Glutamatergic neuron (in vitro differentiated cells): ENCODE results near the gene STEAP2. TPM values are rescaled to one million over a fixed set of nuclear protein-coding genes. Genes with fewer than 3 reads are reported as not detected.
A peak's percentile ranks its signal among the peaks of the same experiment; 100 is the strongest.

ENCODE experiments used
- DNase-seq: peaks from one replicate; pipeline ENCODE4 v3.0.0; 2022
- H3K27ac Mint-ChIP-seq: one replicate; pipeline ENCODE4 v1.8.0; 2020; ENCODE audit warnings: mild to moderate bottlenecking, mixed read lengths, inconsistent platforms; ENCODE audit not compliant: unreplicated experiment
- H3K27me3 Mint-ChIP-seq: one replicate; pipeline ENCODE4 v1.8.0; 2020; ENCODE audit warnings: mild to moderate bottlenecking, moderate library complexity, mixed read lengths, inconsistent platforms; ENCODE audit not compliant: unreplicated experiment
- H3K36me3 Mint-ChIP-seq: one replicate; pipeline ENCODE4 v1.8.0; 2020; ENCODE audit warnings: mild to moderate bottlenecking, mixed read lengths, inconsistent platforms; ENCODE audit not compliant: unreplicated experiment
- H3K4me1 Mint-ChIP-seq: one replicate; pipeline ENCODE4 v1.8.0; 2020; ENCODE audit warnings: mild to moderate bottlenecking, low read depth, mixed read lengths, inconsistent platforms; ENCODE audit not compliant: unreplicated experiment
- H3K4me3 Mint-ChIP-seq: one replicate; pipeline ENCODE4 v1.8.0; 2020; ENCODE audit warnings: mild to moderate bottlenecking, mixed read lengths, inconsistent platforms; ENCODE audit not compliant: unreplicated experiment
- H3K9me3 Mint-ChIP-seq: one replicate; pipeline ENCODE4 v1.8.0; 2020; ENCODE audit warnings: mild to moderate bottlenecking, moderate library complexity, mixed read lengths, inconsistent platforms; ENCODE audit not compliant: unreplicated experiment
- CTCF ChIP-seq: fragments of 200-600 bp; sonication (generic); IDR thresholded peaks from one replicate; pipeline ENCODE4 v1.5.0; 2021; ENCODE audit not compliant: partially characterized antibody, unreplicated experiment
- total RNA-seq: library from RNA; stranded (reverse); fragmentation: NEBNext Ultra II Directional; extraction: Animal tissue kit (Norgen Biotek cat#: 25700); gene quantifications from one replicate; pipeline ENCODE4 v1.2.1, GENCODE V29; 2021; ENCODE audit not compliant: unreplicated experiment

The STEAP2 gene
- total RNA-seq, 1 donor from 2014 or later: 0.59 TPM

- Mint-ChIP-seq H3K9me3 (peaks cover 5% of the 10 kb centered on the region), H3K4me3 (peak overlapping the region; percentile 71), H3K27ac (no peak overlapping the region)
Measured at GRCh38 chr7:90243556-90243955, 32.0 kb downstream of the STEAP2 start.

GRCh38 chr7:90244565-90244908, 33.0 kb downstream of the STEAP2 start:
- peak overlapping the region; percentile 18 for H3K27ac Mint-ChIP-seq
- peaks cover 5% of the 10 kb centered on the region for H3K27me3 Mint-ChIP-seq
- H3K4me3 Mint-ChIP-seq: peak overlapping the region; percentile 97
- H3K36me3 Mint-ChIP-seq: no peaks in the 10 kb centered on the region
- TF ChIP-seq CTCF: no peak
- H3K4me1 Mint-ChIP-seq: no peaks in the 10 kb centered on the region
- no peak for DNase-seq
- H3K9me3 Mint-ChIP-seq: peaks cover 5% of the 10 kb centered on the region

More at GRCh38 chr7:90243556-90243955, 32.0 kb downstream of the STEAP2 start:
- DNase-seq: no peak
- H3K27me3 Mint-ChIP-seq: peaks cover 5% of the 10 kb centered on the region
- no peaks in the 10 kb centered on the region for H3K36me3 Mint-ChIP-seq
- no peaks in the 10 kb centered on the region for H3K4me1 Mint-ChIP-seq
- no peak for TF ChIP-seq CTCF

DNA sequence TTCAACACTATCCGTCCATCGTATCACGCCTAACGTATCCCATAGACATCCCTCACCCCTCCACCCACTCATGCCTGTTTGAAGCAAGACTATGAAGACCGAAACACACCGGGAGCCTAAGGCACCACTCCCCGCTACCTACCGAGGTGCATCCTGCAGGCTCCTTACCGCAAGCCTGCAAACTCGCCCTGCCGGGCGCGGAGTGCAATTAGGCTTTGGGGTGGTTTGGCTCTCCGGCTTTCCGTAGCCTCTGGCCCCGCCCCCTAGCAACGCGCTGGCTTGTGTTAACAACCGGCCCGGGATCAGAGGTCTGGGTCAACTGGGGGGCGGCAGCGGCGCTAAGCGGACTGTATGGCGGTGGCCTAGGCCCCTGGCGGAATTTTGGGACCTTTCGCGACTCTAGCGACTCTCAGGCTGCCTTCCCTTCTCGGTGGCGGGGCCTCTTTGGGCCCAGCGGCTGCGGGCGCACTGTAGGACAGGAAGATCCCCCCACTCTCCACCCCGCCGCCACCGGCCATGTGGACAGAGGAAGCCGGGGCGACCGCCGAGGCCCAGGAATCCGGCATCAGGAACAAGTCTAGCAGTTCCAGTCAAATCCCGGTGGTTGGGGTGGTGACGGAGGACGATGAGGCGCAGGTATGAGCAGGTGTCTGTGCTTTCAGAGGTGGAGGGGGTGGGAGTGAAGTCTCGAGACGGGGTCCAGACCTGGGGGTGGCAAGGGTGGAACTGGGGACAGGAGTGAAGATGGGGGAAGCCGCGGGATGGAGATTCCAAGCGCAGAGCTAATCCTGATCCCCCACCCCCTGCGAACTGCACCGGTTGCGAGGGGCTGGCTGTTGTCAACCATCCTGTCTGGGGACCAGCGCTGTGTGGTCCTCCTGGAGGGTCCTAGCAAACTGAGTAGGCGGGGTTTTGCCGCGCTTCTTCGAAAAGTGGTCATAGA, 33.6 kb downstream of the STEAP2 start, which contains the start of gene CFAP69:
Gene CFAP69, plus strand, starts transcription at position 266 of the 943 bp plus-strand sequence. Its CDS starts 251 bp downstream, at position 517.
- H3K9me3 Mint-ChIP-seq: peaks cover 5% of the 10 kb centered on the region
- H3K27me3 Mint-ChIP-seq: peaks cover 5% of the 10 kb centered on the region
- H3K4me1 Mint-ChIP-seq: no peaks in the 10 kb centered on the region
- DNase-seq: peak; percentile 97
- TF ChIP-seq CTCF: no peak
- peak within 1 kb of the TSS; percentile 18 for H3K27ac Mint-ChIP-seq
- H3K36me3 Mint-ChIP-seq: no peaks in the 10 kb centered on the region
- peak within 1 kb of the TSS; percentile 97 for H3K4me3 Mint-ChIP-seq

GRCh38 chr7:90246171-90246570, 34.6 kb downstream of the STEAP2 start:
- H3K36me3 Mint-ChIP-seq: no peaks in the 10 kb centered on the region
- H3K27ac Mint-ChIP-seq: no peak overlapping the region
- peak overlapping the region; percentile 97 for H3K4me3 Mint-ChIP-seq
- no peak for DNase-seq
- no peak for TF ChIP-seq CTCF
- H3K9me3 Mint-ChIP-seq: peaks cover 5% of the 10 kb centered on the region
- H3K27me3 Mint-ChIP-seq: peaks cover 7% of the 10 kb centered on the region
- H3K4me1 Mint-ChIP-seq: no peaks in the 10 kb centered on the region

DNA sequence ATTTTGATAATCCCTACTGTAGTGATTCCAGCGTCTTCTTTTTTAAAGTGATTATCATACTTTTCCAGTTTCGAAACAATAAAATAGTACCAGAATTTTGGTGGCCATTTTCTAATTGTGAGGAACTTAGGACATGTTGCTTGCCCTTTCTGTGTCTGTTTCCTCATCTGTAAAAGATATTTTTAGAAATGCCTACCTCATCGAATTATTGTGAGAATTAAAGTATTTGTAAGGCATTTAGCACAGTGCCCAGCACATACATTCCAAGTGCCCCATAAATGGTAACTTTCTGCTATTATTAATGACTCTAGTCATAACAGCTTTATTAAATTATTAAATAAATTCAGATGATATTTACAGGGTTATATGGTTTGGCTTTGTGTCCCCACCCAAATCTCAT, 37.2 kb downstream of the STEAP2 start:
- Mint-ChIP-seq H3K27me3 (peaks cover 7% of the 10 kb centered on the region), H3K4me3 (no peak overlapping the region), H3K36me3 (no peaks in the 10 kb centered on the region), H3K27ac (no peak overlapping the region), H3K4me1 (no peaks in the 10 kb centered on the region), H3K9me3 (peaks cover 5% of the 10 kb centered on the region)
- no peak for TF ChIP-seq CTCF
- DNase-seq: no peak
